GM19395 (cell line): Measurements from ENCODE around the gene UNC79.

Experiments
- ATAC-seq: cut with Tn5 transposase; IDR thresholded peaks from one replicate; pipeline ENCODE4 v1.9.1; 2021; ENCODE audit warnings: mild to moderate bottlenecking, moderate library complexity; ENCODE audit not compliant: unreplicated experiment

UNC79 gene

GRCh38 chr14:93723001-93723400 lies 292.3 kb downstream of the UNC79 start:
- no peak for ATAC-seq

GRCh38 chr14:93725002-93725582 lies 294.4 kb downstream of the UNC79 start:
- ATAC-seq, result no peak

- no peak for ATAC-seq
These were observed 295.3 kb downstream of the UNC79 start for GRCh38 chr14:93725993-93726392.

- ATAC-seq, result no peak
These were observed 296.5 kb downstream of the UNC79 start for GRCh38 chr14:93727039-93727740.

- ATAC-seq, result no peak
These were observed 297.3 kb downstream of the UNC79 start for GRCh38 chr14:93727917-93728650.

GRCh38 chr14:93728651-93729016 lies 297.9 kb downstream of the UNC79 start:
- ATAC-seq, result no peak

GRCh38 chr14:93729993-93730392 lies 299.3 kb downstream of the UNC79 start:
- no peak for ATAC-seq

- ATAC-seq, result no peak
These were observed 301.0 kb downstream of the UNC79 start for GRCh38 chr14:93731753-93732152.

- no peak for ATAC-seq
These were observed 301.8 kb downstream of the UNC79 start for GRCh38 chr14:93732524-93732923.

- no peak for ATAC-seq
These were observed 302.5 kb downstream of the UNC79 start for GRCh38 chr14:93733231-93733630.

GRCh38 chr14:93733631-93734030 lies 302.9 kb downstream of the UNC79 start:
- no peak for ATAC-seq

- no peak for ATAC-seq
These were observed 303.5 kb downstream of the UNC79 start for GRCh38 chr14:93734086-93734822.

GRCh38 chr14:93735206-93735605 lies 304.5 kb downstream of the UNC79 start:
- ATAC-seq, result no peak

GRCh38 chr14:93736378-93737014 lies 305.8 kb downstream of the UNC79 start:
- no peak for ATAC-seq

- ATAC-seq, result no peak
These were observed 306.9 kb downstream of the UNC79 start for GRCh38 chr14:93737634-93738033.

- no peak for ATAC-seq
These were observed 311.0 kb downstream of the UNC79 start for GRCh38 chr14:93741556-93742230.

GRCh38 chr14:93742761-93743160 lies 312.0 kb downstream of the UNC79 start:
- ATAC-seq, result no peak

GRCh38 chr14:93743270-93744060 lies 312.7 kb downstream of the UNC79 start:
- no peak for ATAC-seq

- ATAC-seq, result no peak
These were observed 313.4 kb downstream of the UNC79 start for GRCh38 chr14:93744176-93744575.

- ATAC-seq, result no peak
These were observed 314.1 kb downstream of the UNC79 start for GRCh38 chr14:93744876-93745275.
